Mesodermal cell (in vitro differentiated cells): Measurements from ENCODE around the gene ZNF157.
A peak's percentile ranks its signal among the peaks of the same experiment; 100 is the strongest.
"Not testable (repeated sequence)": the region's sequence is repeated elsewhere in the genome, so short reads cannot be mapped to it uniquely, and the experiment has no call there.

Experiments used
- H3K27ac ChIP-seq: 2 replicates; pipeline ENCODE4 v1.7.0; 2013; ENCODE audit warnings: mild to moderate bottlenecking, low read depth, low read length, moderate library complexity; ENCODE audit not compliant: severe bottlenecking
- H3K36me3 ChIP-seq: 2 replicates; pipeline ENCODE4 v1.7.1; 2013; ENCODE audit warnings: mild to moderate bottlenecking, low read length, moderate library complexity; ENCODE audit not compliant: control insufficient read depth, insufficient read depth
- H3K4me1 ChIP-seq: one replicate; pipeline ENCODE4 v1.7.1; 2013; ENCODE audit warnings: mild to moderate bottlenecking, low read length; ENCODE audit not compliant: insufficient read depth, control insufficient read depth, poor library complexity, severe bottlenecking
- H3K4me3 ChIP-seq: 2 replicates; pipeline ENCODE4 v1.7.0; 2013; ENCODE audit warnings: low read length, control low read depth, mild to moderate bottlenecking; ENCODE audit not compliant: insufficient read depth, poor library complexity, severe bottlenecking; ENCODE audit errors: extremely low read depth
- H3K9me3 ChIP-seq: 2 replicates; pipeline ENCODE4 v1.7.1; 2013; ENCODE audit warnings: mild to moderate bottlenecking, low read length, moderate library complexity; ENCODE audit not compliant: control insufficient read depth
- WGBS, 2 experiments: methylation state at CpG; one replicate each; pipeline ENCODE4 v1.1.5; 2013; ENCODE audit warnings: missing lambda C conversion rate in 2 of 2; ENCODE audit not compliant: insufficient coverage in 2 of 2; 5-methylcytosine and 5-hydroxymethylcytosine counted together

The ZNF157 gene

DNA sequence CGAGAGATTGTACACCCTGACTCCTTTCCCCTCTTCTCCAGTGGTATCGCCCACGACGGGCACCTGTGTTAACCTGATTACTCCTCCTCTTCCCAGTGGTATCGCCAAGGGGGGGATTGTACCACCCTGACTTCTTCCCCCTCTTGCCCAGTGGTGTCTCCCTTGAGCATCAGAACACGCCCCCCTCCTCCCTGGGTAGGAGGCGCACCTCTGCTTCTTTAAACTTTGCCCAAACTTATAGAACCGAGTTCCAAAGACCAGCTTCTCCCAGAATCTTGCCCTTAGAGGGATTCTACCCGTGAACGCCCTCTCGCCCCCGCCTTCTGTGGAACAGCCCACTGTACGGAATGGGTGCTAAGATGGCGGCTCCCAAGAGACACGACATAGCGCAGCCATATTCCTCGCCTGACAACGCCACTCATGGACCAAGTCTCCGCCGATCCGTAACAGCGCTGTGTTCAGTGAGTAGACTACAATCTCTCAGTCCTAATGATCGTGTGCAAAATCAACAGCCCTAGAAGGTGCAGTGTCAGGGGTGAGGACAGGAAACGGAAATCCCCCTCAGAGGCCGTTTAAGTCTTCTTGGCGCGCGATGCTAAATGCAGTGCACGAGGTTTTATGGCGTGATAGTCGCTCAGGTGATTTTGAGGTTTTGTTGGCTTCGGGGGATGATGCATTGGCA lies 4.2 kb upstream of the ZNF157 start:
- no peaks in the 10 kb centered on the region for H3K4me1 ChIP-seq
- H3K9me3 ChIP-seq, result no peaks in the 10 kb centered on the region
- no peaks in the 10 kb centered on the region for H3K36me3 ChIP-seq
- peak overlapping the region; percentile 36 for H3K4me3 ChIP-seq
- 20 to 21% methylated on average over 6 to 15 of the region's 32 CpGs for WGBS, 2 experiments
- peak overlapping the region; percentile 10 for H3K27ac ChIP-seq

DNA sequence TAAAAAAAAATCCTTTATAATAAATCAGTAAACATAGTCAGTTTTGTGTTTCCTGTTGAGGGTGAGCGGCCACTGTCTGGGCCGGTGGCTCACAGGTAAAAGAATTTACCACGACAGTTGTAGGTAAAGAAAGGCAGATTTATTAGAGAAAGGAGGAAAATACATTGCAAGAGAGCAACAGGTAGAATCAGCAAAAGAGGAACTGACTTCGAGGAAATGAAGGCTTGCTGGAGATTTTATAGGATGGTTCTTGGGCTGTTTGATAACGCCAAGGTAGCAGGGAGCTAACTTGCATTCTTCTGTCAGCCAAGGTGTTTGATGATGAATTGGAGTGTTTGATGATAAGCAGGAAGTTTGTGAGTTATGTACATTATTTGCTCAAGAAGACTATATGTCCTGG lies 2.8 kb downstream of the ZNF157 start:
- Histone ChIP-seq H3K27ac (no peak overlapping the region), H3K36me3 (no peaks in the 10 kb centered on the region), H3K4me1 (no peaks in the 10 kb centered on the region), H3K4me3 (no peak overlapping the region), H3K9me3 (no peaks in the 10 kb centered on the region)
- 87 to 95% methylated on average over 4 of the region's 5 CpGs for WGBS, 2 experiments

DNA sequence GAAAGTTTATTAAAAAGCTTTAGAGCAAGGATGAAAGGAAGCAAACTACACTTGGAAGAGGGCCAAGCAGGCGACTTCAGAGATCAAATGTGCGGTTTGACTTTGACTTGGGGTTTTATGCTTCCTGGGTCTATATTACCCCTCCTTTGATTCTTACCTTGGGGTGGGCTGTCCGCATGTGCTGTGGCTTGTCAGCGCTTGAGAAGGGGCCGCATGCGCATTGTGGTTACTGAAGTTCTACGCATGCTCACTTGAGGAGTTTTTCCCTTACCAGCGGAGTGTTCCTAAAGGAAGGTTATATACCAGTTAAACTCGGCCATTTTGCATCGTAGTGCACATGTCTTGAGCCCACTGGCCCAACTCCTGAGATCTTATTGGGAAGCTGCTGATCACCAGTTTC lies 9.9 kb downstream of the ZNF157 start:
- WGBS, 2 experiments, result 90% methylated on average over 8 of the region's 10 CpGs; no CpG with 5 or more reads in 1 of the 2 experiments
- no peak overlapping the region for H3K4me3 ChIP-seq
- H3K4me1 ChIP-seq, result no peaks in the 10 kb centered on the region

DNA sequence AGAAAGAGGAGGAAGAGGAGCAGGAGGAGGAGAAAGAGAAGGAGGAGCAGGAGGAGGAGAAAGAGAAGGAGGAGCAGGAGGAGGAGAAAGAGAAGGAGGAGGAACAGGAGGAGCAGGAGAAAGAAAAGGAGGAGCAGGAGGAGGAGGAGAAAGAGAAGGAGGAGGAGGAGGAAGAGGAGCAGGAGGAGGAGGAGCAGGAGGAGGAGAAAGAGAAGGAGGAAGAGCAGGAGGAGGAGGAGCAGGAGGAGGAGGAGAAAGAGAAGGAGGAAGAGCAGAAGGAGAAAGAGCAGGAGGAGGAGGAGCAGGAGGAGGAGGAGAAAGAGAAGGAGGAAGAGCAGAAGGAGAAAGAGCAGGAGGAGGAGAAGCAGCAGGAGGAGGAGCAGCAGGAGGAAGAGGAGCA lies 10.5 kb downstream of the ZNF157 start:
- H3K9me3 ChIP-seq, H3K27ac ChIP-seq, H3K36me3 ChIP-seq, H3K4me1 ChIP-seq, H3K4me3 ChIP-seq: not testable (repeated sequence)

More for the DNA sequence above, 9.9 kb downstream of the ZNF157 start:
- Histone ChIP-seq H3K9me3 (no peaks in the 10 kb centered on the region), H3K27ac (no peak overlapping the region), H3K36me3 (no peaks in the 10 kb centered on the region)

DNA sequence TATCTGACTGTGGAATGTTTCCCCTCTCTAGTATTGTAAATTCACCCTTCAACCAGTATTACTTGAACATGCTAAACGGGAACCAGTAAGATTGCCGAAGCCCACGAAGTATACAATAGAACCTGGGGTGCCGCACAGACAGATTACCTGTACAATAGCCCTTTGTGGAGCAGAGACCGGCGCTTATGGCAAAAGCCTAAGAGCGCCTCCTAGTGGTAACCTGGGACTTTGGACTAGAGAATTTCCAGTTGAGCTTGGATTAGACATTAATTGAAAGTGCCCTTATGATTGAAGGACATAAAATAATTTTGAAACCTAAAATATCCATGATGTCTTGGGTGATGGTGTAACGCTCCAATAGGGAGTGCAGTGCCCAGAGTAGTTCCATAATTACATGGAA lies 14.1 kb downstream of the ZNF157 start:
- Histone ChIP-seq H3K27ac (no peak overlapping the region), H3K36me3 (no peaks in the 10 kb centered on the region), H3K9me3 (no peaks in the 10 kb centered on the region), H3K4me1 (no peaks in the 10 kb centered on the region), H3K4me3 (no peak overlapping the region)
- 3% methylated on average over 5 of the region's 8 CpGs; no CpG with 5 or more reads in 1 of the 2 experiments for WGBS, 2 experiments

DNA sequence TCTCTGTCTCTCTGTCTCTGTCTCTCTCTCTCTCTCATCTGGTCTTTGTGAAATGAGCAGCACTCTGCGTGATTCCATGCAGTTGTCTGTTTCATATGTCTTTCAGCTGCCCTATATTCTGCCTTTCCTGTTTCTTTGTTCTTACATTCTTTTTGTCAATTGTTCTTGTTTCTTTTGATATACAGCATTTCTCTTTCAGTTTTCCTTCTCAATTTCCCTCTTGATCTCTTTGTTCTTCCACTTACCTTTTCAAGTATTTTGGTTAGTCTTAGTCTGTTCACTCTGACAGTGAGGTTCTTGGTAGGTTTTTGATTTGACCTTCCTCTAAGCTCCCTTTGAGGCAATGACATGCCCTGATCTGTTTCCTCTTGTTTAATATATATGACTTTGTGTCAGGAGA lies 20.4 kb downstream of the ZNF157 start:
- H3K36me3 ChIP-seq, result no peaks in the 10 kb centered on the region
- 100% methylated on average over 1 of the region's 1 CpG; no CpG with 5 or more reads in 1 of the 2 experiments for WGBS, 2 experiments
- H3K27ac ChIP-seq, result no peak overlapping the region
- H3K4me3 ChIP-seq, result no peak overlapping the region
- H3K4me1 ChIP-seq, result no peaks in the 10 kb centered on the region
- H3K9me3 ChIP-seq, result no peaks in the 10 kb centered on the region

DNA sequence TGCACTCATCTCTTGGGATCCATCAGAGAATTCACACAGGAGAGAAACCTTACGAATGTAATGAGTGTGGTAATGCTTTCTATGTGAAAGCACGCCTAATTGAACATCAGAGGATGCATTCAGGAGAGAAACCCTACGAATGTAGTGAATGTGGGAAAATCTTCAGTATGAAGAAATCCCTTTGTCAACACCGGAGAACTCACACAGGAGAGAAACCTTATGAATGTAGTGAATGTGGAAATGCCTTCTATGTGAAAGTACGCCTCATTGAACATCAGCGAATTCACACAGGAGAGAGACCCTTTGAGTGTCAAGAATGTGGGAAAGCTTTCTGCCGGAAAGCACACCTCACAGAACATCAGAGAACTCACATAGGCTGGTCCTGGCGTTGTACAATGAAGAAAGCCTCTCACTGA lies 42.8 kb downstream of the ZNF157 start:
- Histone ChIP-seq H3K36me3 (no peaks in the 10 kb centered on the region), H3K9me3 (peaks cover 7% of the 10 kb centered on the region), H3K4me3 (no peak overlapping the region), H3K4me1 (no peaks in the 10 kb centered on the region), H3K27ac (no peak overlapping the region)
- 93 to 100% methylated on average over 1 to 2 of the region's 8 CpGs for WGBS, 2 experiments

DNA sequence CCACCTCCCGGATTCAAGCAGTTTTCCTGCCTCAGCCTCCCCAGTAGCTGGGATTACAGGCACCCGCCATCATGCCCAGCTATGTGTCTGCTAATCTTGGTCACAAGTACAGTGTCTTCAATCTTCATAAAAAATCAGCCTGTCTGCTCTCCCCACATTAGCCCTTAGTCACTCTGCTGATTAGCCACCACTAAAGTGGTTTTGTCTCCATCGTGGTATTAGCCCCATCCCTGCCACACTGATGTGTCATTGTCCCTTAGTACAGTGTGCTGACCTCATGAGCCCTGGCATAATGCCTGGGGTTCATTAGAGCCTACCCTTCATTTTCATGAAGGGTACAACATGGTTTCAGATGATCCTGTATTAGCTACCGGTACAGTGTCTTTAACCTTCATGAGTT lies 49.9 kb downstream of the ZNF157 start:
- 82 to 93% methylated on average over 2 to 4 of the region's 4 CpGs for WGBS, 2 experiments
- Histone ChIP-seq H3K4me1 (no peaks in the 10 kb centered on the region), H3K9me3 (no peaks in the 10 kb centered on the region), H3K36me3 (no peaks in the 10 kb centered on the region), H3K27ac (no peak overlapping the region), H3K4me3 (no peak overlapping the region)

DNA sequence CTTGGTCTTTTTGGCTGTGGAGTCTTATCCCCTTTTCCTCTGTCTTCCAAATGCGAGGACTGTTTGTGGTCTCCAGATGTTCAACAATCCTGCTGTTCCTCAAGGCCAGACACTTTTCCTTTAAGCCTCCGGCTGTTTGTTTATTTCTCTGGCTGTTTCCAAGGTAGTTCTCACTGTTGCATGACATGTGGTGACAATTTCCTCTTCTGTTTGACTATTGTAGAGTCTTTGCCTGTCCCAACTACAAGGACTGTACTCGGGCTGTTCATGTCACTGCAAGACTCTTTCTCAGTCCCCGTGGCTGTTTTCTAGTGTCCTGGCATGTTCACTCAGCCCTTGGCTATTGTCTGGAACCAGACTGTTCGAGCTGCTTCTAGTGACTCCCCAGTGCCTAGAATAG lies 50.6 kb downstream of the ZNF157 start:
- whole genome bisulfite sequencing, 2 experiments, result 74 to 79% methylated on average over 3 to 5 of the region's 5 CpGs
- Histone ChIP-seq H3K4me1 (no peaks in the 10 kb centered on the region), H3K4me3 (no peak overlapping the region), H3K27ac (no peak overlapping the region), H3K9me3 (no peaks in the 10 kb centered on the region), H3K36me3 (no peaks in the 10 kb centered on the region)

DNA sequence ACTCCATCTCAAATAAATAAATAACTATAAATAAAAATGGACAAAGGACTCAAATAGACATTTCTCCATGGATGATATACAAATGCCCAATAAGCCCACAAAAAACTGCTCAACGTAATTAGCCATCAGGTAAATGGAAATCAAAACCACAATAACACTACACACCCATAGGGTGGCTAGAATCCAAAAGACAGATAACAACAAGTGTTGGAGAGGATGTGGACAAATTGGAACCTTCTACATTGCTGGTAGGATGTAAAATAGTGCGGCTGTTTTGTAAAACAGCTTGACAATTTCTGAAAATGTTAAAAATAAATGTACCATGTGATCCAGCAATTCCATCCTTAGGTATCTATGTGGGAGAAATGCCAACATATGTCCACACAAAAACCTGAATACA lies 52.1 kb downstream of the ZNF157 start:
- no peak overlapping the region for H3K27ac ChIP-seq
- H3K4me3 ChIP-seq, result no peak overlapping the region
- no peaks in the 10 kb centered on the region for H3K4me1 ChIP-seq
- WGBS, 2 experiments, result 100% methylated on average over 1 of the region's 2 CpGs; no CpG with 5 or more reads in 1 of the 2 experiments
- no peaks in the 10 kb centered on the region for H3K9me3 ChIP-seq
- H3K36me3 ChIP-seq, result no peaks in the 10 kb centered on the region

DNA sequence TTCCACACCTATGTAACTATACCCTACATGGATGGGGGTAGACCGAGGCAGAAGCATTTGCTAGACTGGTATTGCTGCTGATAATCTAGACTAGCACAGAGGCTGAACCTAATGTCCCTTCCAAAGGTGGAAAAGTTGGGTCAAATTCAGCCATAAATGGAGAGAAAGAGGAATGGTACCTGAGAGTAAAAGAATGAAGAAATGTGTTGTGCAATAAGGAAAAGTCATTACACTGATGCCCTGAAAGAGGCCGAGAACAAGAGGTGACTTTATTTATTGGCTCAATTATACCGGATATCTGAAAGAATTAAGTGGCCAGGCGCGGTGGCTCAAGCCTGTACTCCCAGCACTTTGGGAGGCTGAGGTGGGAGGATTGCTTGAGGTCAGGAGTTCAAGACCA lies 60.5 kb downstream of the ZNF157 start:
- Histone ChIP-seq H3K9me3 (no peaks in the 10 kb centered on the region), H3K36me3 (no peaks in the 10 kb centered on the region), H3K4me3 (no peak overlapping the region), H3K27ac (no peak overlapping the region), H3K4me1 (no peaks in the 10 kb centered on the region)
- WGBS, 2 experiments, result 100% methylated on average over 3 of the region's 5 CpGs; no CpG with 5 or more reads in 1 of the 2 experiments
